Middle frontal gyrus (tissue), 1 donor: Measurements from ENCODE around the gene STKLD1.
"Not testable (repeated sequence)": the region's sequence is repeated elsewhere in the genome, so short reads cannot be mapped to it uniquely, and the experiment has no call there.

Experiments
- DNase-seq: peaks from one replicate; pipeline ENCODE4 v3.0.0-alpha.2; 2015; ENCODE audit warnings: low spot score; ENCODE audit errors: extremely low spot score

The STKLD1 gene

GRCh38 chr9:133384736-133385321 lies 8.7 kb downstream of the STKLD1 start:
- no peak for DNase-seq

- no peak for DNase-seq
Observed at GRCh38 chr9:133385452-133385851, 9.3 kb downstream of the STKLD1 start.

GRCh38 chr9:133386338-133386737 lies 10.2 kb downstream of the STKLD1 start:
- DNase-seq: no peak

- DNase-seq: no peak
Observed at GRCh38 chr9:133387680-133388079, 11.5 kb downstream of the STKLD1 start.

- DNase-seq: no peak
Observed at GRCh38 chr9:133389025-133389557, 12.9 kb downstream of the STKLD1 start.

- no peak for DNase-seq
Observed at GRCh38 chr9:133389562-133389961, 13.4 kb downstream of the STKLD1 start.

GRCh38 chr9:133390713-133391112 lies 14.5 kb downstream of the STKLD1 start:
- DNase-seq: no peak

GRCh38 chr9:133391449-133391848 lies 15.3 kb downstream of the STKLD1 start:
- not testable (repeated sequence) for DNase-seq

GRCh38 chr9:133392308-133392707 lies 16.1 kb downstream of the STKLD1 start:
- not testable (repeated sequence) for DNase-seq

- DNase-seq: no peak
Observed at GRCh38 chr9:133393399-133393798, 17.2 kb downstream of the STKLD1 start.

GRCh38 chr9:133394687-133395271 lies 18.6 kb downstream of the STKLD1 start:
- no peak for DNase-seq

- no peak for DNase-seq
Observed at GRCh38 chr9:133396952-133397351, 20.8 kb downstream of the STKLD1 start.

GRCh38 chr9:133397370-133397769 lies 21.2 kb downstream of the STKLD1 start:
- DNase-seq: no peak

- DNase-seq: no peak
Observed at GRCh38 chr9:133397895-133398294, 21.7 kb downstream of the STKLD1 start.

- DNase-seq: no peak
Observed at GRCh38 chr9:133400292-133400691, 24.1 kb downstream of the STKLD1 start.

- DNase-seq: no peak
Observed at GRCh38 chr9:133401588-133401987, 25.4 kb downstream of the STKLD1 start.

- no peak for DNase-seq
Observed at GRCh38 chr9:133402689-133403088, 26.5 kb downstream of the STKLD1 start.

GRCh38 chr9:133403766-133404453 lies 27.7 kb downstream of the STKLD1 start:
- no peak for DNase-seq

- DNase-seq: no peak
Observed at GRCh38 chr9:133404454-133405002, 28.4 kb downstream of the STKLD1 start.

GRCh38 chr9:133405508-133406438 lies 29.6 kb downstream of the STKLD1 start:
- no peak for DNase-seq
